Smooth muscle cell (in vitro differentiated cells): Measurements from ENCODE around the gene MIEF2. TPM values are rescaled to one million over a fixed set of nuclear protein-coding genes. Genes with fewer than 3 reads are reported as not detected.
"Not testable (repeated sequence)": the region's sequence is repeated elsewhere in the genome, so short reads cannot be mapped to it uniquely, and the experiment has no call there.

Experiments used
- DNase-seq: peaks from one replicate; lab custom pipeline; 2025; ENCODE audit not compliant: unreplicated experiment; lab: John Stamatoyannopoulos, UW
- H2AFZ ChIP-seq: fragments of 200-600 bp; sonication (generic); 2 replicates; pipeline ENCODE4 v1.6.0; 2016; ENCODE audit warnings: antibody characterized with exemption, low read depth, mild to moderate bottlenecking
- H3F3A ChIP-seq: fragments of 200-600 bp; sonication (generic); 2 replicates; pipeline ENCODE4 v1.6.0; 2017; ENCODE audit warnings: antibody characterized with exemption, low read depth
- H3K27ac ChIP-seq: fragments of 200-600 bp; sonication (generic); 2 replicates; pipeline ENCODE4 v1.5.1; 2016; ENCODE audit warnings: low read depth, mild to moderate bottlenecking
- H3K27me3 ChIP-seq: fragments of 200-600 bp; sonication (generic); 2 replicates; pipeline ENCODE4 v1.6.1; 2016; ENCODE audit warnings: low read depth, mild to moderate bottlenecking
- H3K36me3 ChIP-seq: fragments of 200-600 bp; sonication (generic); 2 replicates; pipeline ENCODE4 v1.5.1; 2016; ENCODE audit warnings: low read depth
- H3K4me1 ChIP-seq: fragments of 200-600 bp; sonication (generic); 2 replicates; pipeline ENCODE4 v1.5.1; 2016; ENCODE audit warnings: low read depth
- H3K4me2 ChIP-seq: fragments of 200-600 bp; sonication (generic); 2 replicates; pipeline ENCODE4 v1.6.0; 2016; ENCODE audit warnings: mild to moderate bottlenecking
- H3K4me3 ChIP-seq: fragments of 200-600 bp; sonication (generic); 2 replicates; pipeline ENCODE4 v1.5.1; 2016; ENCODE audit warnings: mild to moderate bottlenecking
- H3K79me2 ChIP-seq: fragments of 200-600 bp; sonication (generic); 2 replicates; pipeline ENCODE4 v1.6.0; 2016; ENCODE audit warnings: low read depth, mild to moderate bottlenecking
- H3K9ac ChIP-seq: fragments of 200-600 bp; sonication (generic); 2 replicates; pipeline ENCODE4 v1.6.0; 2016; ENCODE audit warnings: low read depth
- H3K9me3 ChIP-seq: fragments of 200-600 bp; sonication (generic); replicated peaks from 2 replicates; pipeline ENCODE4 v1.5.1; 2016; ENCODE audit warnings: low read depth
- H4K20me1 ChIP-seq: fragments of 200-600 bp; sonication (generic); 2 replicates; pipeline ENCODE4 v1.6.0; 2016; ENCODE audit warnings: low read depth
- CTCF ChIP-seq: fragments of 200-600 bp; sonication (generic); IDR thresholded peaks from 2 replicates; pipeline ENCODE4 v1.5.1; 2017; ENCODE audit warnings: borderline replicate concordance, mild to moderate bottlenecking, antibody characterized with exemption; ENCODE audit not compliant: insufficient read depth, poor library complexity, severe bottlenecking
- WGBS: methylation state at CpG from one replicate; pipeline ENCODE4 v1.1.7; 2016; ENCODE audit warnings: low lambda C conversion rate; 5-methylcytosine and 5-hydroxymethylcytosine counted together
- polyA plus RNA-seq: library from polyadenylated mRNA; unstranded; fragments of >200 nt; fragmentation: Nextera tagmentation; extraction: Ambion mirVana; gene quantifications from 2 replicates; pipeline ENCODE4 v1.2.1, GENCODE V29; 2016
- total RNA-seq: library from RNA; depleted of rRNA; stranded (reverse); fragments of >200 nt; gene quantifications from 2 replicates; pipeline ENCODE4 v1.2.3, GENCODE V29; 2014

MIEF2 gene
- total and polyA plus RNA-seq, 2 experiments from 2014 or later, result 10.4 to 13.5 TPM

GRCh38 chr17:18291718-18292540, 31.5 kb downstream of the MIEF2 start:
- Histone ChIP-seq H3K9me3 (no peaks in the 10 kb centered on the region), H3F3A (no peaks in the 10 kb centered on the region), H3K4me2 (no peak overlapping the region), H3K27ac (peak overlapping the region; percentile 9), H3K4me3 (no peak overlapping the region), H3K4me1 (no peaks in the 10 kb centered on the region), H4K20me1 (no peaks in the 10 kb centered on the region), H2AFZ (no peak overlapping the region), H3K79me2 (peaks cover 3% of the 10 kb centered on the region), H3K9ac (no peak overlapping the region), H3K36me3 (peaks cover 18% of the 10 kb centered on the region), H3K27me3 (no peaks in the 10 kb centered on the region)
- 77% methylated on average over 15 of the region's 15 CpGs for WGBS
- no peak for DNase-seq
- no peak for TF ChIP-seq CTCF

- not testable (repeated sequence) for H3K27me3 ChIP-seq, H3F3A ChIP-seq, H3K9ac ChIP-seq, H2AFZ ChIP-seq, H3K4me3 ChIP-seq, DNase-seq, H3K27ac ChIP-seq, H4K20me1 ChIP-seq, H3K4me2 ChIP-seq, H3K9me3 ChIP-seq, H3K4me1 ChIP-seq, H3K79me2 ChIP-seq
- WGBS, result 100% methylated on average over 1 of the region's 30 CpGs
- peaks cover 16% of the 10 kb centered on the region for H3K36me3 ChIP-seq
Observed at GRCh38 chr17:18298061-18298460, 37.6 kb downstream of the MIEF2 start.

GRCh38 chr17:18300725-18301480, 40.4 kb downstream of the MIEF2 start:
- no peaks in the 10 kb centered on the region for H3K4me1 ChIP-seq
- no peaks in the 10 kb centered on the region for H3K9me3 ChIP-seq
- DNase-seq, result no peak
- 91% methylated on average over 8 of the region's 8 CpGs for WGBS
- H2AFZ ChIP-seq, result no peak overlapping the region
- no peak overlapping the region for H3K9ac ChIP-seq
- H3K4me3 ChIP-seq, result no peak overlapping the region
- H4K20me1 ChIP-seq, result peaks cover 12% of the 10 kb centered on the region
- no peaks in the 10 kb centered on the region for H3K27me3 ChIP-seq
- H3K79me2 ChIP-seq, result no peaks in the 10 kb centered on the region
- TF ChIP-seq CTCF, result no peak
- H3F3A ChIP-seq, result peaks cover 6% of the 10 kb centered on the region
- H3K36me3 ChIP-seq, result peaks cover 18% of the 10 kb centered on the region
- H3K4me2 ChIP-seq, result no peak overlapping the region
- no peak overlapping the region for H3K27ac ChIP-seq

GRCh38 chr17:18303206-18303605, 42.7 kb downstream of the MIEF2 start:
- not testable (repeated sequence) for DNase-seq, H2AFZ ChIP-seq, H3K9me3 ChIP-seq, H3K4me2 ChIP-seq, H3K4me3 ChIP-seq, H3K79me2 ChIP-seq, H3K9ac ChIP-seq, H3F3A ChIP-seq, H3K27me3 ChIP-seq, H3K4me1 ChIP-seq
- Histone ChIP-seq H3K36me3 (peaks cover 18% of the 10 kb centered on the region), H4K20me1 (peaks cover 12% of the 10 kb centered on the region), H3K27ac (peak overlapping the region; percentile 21)
- WGBS, result 14% methylated on average over 13 of the region's 13 CpGs
